ENCODE results near the gene RAPGEF5.

DNA sequence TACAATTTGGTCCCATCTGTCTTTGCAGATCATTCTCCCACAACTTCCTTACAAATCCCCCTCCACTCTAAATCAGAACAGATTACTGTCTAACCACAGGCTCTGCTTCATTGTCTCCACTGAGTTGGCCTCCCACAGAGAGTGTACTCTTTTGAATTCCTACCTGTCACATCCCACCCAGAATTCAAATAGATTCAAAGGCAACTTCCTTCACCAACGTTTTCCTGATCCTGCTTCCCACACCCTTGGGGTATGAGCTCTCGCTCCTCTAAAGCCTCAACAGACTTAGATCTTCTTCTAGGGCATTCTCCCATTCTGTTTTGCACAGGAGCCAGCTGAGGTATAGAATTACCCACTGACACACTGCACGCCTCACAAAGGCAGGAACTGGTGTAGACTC lies 213.5 kb downstream of the RAPGEF5 start:
- no peak for TF ChIP-seq ZFX (IDR thresholded peaks at IDR 0.05; ENCODE audit: borderline replicate concordance)
- TF ChIP-seq, protein P1, sequence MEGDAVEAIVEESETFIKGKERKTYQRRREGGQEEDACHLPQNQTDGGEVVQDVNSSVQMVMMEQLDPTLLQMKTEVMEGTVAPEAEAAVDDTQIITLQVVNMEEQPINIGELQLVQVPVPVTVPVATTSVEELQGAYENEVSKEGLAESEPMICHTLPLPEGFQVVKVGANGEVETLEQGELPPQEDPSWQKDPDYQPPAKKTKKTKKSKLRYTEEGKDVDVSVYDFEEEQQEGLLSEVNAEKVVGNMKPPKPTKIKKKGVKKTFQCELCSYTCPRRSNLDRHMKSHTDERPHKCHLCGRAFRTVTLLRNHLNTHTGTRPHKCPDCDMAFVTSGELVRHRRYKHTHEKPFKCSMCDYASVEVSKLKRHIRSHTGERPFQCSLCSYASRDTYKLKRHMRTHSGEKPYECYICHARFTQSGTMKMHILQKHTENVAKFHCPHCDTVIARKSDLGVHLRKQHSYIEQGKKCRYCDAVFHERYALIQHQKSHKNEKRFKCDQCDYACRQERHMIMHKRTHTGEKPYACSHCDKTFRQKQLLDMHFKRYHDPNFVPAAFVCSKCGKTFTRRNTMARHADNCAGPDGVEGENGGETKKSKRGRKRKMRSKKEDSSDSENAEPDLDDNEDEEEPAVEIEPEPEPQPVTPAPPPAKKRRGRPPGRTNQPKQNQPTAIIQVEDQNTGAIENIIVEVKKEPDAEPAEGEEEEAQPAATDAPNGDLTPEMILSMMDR (IDR thresholded peaks at IDR 0.05): no peak

All from 22Rv1 (cell line).